Uterus (tissue), 4 donors: ENCODE results near the gene PRLH. TPM values are rescaled to one million over a fixed set of nuclear protein-coding genes. Genes with fewer than 3 reads are reported as not detected.

Experiments
- DNase-seq, 2 donors: peaks; one replicate each; pipeline ENCODE4 v3.0.0-alpha.2; 2019 to 2020
- H3K27ac ChIP-seq, 2 donors: fragments of 200-600 bp; sonication (generic); 1 replicate in 1 of 2; 2 replicates in 1 of 2; pipeline ENCODE4 v1.5.1; 2016 to 2018
- H3K27me3 ChIP-seq, 2 donors: fragments of 200-600 bp; sonication (generic); one replicate each; pipeline ENCODE4 v1.5.1; 2018 to 2019; ENCODE audit warnings: control low read depth in 1 of 2
- H3K36me3 ChIP-seq, 2 donors: fragments of 200-600 bp; sonication (generic); one replicate each; pipeline ENCODE4 v1.5.1; 2019; ENCODE audit warnings: control low read depth in 1 of 2
- H3K4me1 ChIP-seq, 2 donors: fragments of 200-600 bp; sonication (generic); one replicate each; pipeline ENCODE4 v1.5.1; 2018 to 2019; ENCODE audit warnings: control low read depth in 1 of 2
- H3K4me3 ChIP-seq, 2 donors: fragments of 200-600 bp; sonication (generic); 1 replicate in 1 of 2; 2 replicates in 1 of 2; pipeline ENCODE4 v1.5.1; 2018 to 2019; ENCODE audit warnings: mild to moderate bottlenecking in 1 of 2
- H3K9me3 ChIP-seq, 2 donors: fragments of 200-600 bp; sonication (generic); one replicate each; pipeline ENCODE4 v1.5.1; 2019; ENCODE audit warnings: control low read depth in 1 of 2
- POLR2A ChIP-seq, 2 donors: fragments of 450-650 bp; IDR thresholded peaks; one replicate each; pipeline ENCODE4 v1.6.1; 2016; ENCODE audit warnings: antibody characterized with exemption in 2 of 2, mild to moderate bottlenecking in 1 of 2, moderate library complexity in 1 of 2
- intact Hi-C: fragments of 100-400 bp; cut with DNase I; formaldehyde crosslinking; loops from one replicate; pipeline ENCODE4 v1.15.1; 2023; ENCODE audit warnings: low total_unique reads
- total RNA-seq, 4 donors: library from RNA; depleted of rRNA in 3 of 4; stranded (reverse); fragments of >200 nt in 3 of 4; gene quantifications; one replicate each; pipeline versions ENCODE4 v1.1.0 to v1.2.4, GENCODE V29; 2014 to 2023
- TF ChIP-seq, protein P1 (sequence below), 4 experiments: fragments of 200-600 bp in 2 of 4; fragments of 450-650 bp in 2 of 4; sonication (generic) in 2 of 4; IDR thresholded peaks; one replicate each; pipeline ENCODE4 v1.5.1; 2016 to 2019; ENCODE audit warnings: antibody characterized with exemption in 4 of 4, mild to moderate bottlenecking in 2 of 4, moderate library complexity in 1 of 4
- donor health status: DM: yes; HTN: yes; CAD: no.

Gene PRLH
- total RNA-seq, 4 donors from 2014 or later: not detected

DNA sequence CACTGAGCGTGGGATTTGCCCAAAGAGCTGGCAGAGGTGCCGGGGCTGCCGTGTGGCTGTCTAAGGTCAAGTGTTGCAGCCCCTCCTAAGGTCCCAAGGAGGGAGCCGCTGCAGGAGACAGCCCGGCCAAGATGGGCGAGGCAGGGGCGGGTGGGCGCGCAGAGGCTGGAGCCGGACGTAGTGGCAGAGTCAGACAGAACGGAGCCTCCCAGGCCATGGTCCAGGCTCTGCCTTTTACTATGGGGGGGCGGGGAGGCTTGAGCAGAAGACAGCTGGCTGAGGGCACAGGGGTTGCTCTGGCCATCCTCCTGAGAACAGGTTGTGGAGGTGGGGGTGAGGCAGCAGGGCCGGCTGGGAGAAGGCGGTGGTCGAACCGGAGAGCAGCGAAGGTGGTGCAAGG lies 27.5 kb upstream of the PRLH start:
- DNase-seq: no peak
- Histone ChIP-seq H3K27ac (no peak overlapping the region), H3K36me3 (no peaks in the 10 kb centered on the region), H3K4me1 (peaks cover 0 to 3% of the 10 kb centered on the region in 2 donors), H3K4me3 (no peak overlapping the region), H3K9me3 (no peaks in the 10 kb centered on the region), H3K27me3 (no peaks in the 10 kb centered on the region)
- TF ChIP-seq, protein P1, sequence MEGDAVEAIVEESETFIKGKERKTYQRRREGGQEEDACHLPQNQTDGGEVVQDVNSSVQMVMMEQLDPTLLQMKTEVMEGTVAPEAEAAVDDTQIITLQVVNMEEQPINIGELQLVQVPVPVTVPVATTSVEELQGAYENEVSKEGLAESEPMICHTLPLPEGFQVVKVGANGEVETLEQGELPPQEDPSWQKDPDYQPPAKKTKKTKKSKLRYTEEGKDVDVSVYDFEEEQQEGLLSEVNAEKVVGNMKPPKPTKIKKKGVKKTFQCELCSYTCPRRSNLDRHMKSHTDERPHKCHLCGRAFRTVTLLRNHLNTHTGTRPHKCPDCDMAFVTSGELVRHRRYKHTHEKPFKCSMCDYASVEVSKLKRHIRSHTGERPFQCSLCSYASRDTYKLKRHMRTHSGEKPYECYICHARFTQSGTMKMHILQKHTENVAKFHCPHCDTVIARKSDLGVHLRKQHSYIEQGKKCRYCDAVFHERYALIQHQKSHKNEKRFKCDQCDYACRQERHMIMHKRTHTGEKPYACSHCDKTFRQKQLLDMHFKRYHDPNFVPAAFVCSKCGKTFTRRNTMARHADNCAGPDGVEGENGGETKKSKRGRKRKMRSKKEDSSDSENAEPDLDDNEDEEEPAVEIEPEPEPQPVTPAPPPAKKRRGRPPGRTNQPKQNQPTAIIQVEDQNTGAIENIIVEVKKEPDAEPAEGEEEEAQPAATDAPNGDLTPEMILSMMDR (IDR thresholded peaks at IDR 0.05): no peak
- no peak for TF ChIP-seq POLR2A (IDR thresholded peaks at IDR 0.05)
- intact Hi-C loops: no loop called here

DNA sequence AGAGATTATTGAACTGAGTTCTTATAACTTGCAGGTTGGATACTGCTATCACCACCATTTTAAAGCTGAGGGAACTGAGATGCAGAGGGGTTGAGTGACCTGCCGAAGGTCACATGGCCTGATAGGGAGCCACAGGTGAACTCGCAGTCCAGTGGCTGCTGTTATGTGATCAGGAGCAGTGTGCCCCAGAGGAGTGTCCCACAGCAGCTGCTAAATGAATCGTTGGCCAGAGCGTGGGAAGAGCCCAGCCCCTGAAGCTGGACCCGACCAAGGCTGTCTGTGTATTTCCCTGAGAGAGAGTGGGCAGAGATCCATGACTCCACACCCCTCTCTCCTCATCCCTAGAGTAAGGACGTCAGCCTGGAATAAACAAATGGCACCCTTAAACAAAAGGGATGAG lies 26.7 kb upstream of the PRLH start:
- H3K4me3 ChIP-seq: no peak overlapping the region
- H3K36me3 ChIP-seq: no peaks in the 10 kb centered on the region
- peaks cover 0 to 3% of the 10 kb centered on the region in 2 donors for H3K4me1 ChIP-seq
- TF ChIP-seq POLR2A (IDR thresholded peaks at IDR 0.05): no peak
- TF ChIP-seq, protein P1 (IDR thresholded peaks at IDR 0.05): no peak
- no peak for DNase-seq
- H3K9me3 ChIP-seq: no peaks in the 10 kb centered on the region
- intact Hi-C loops: no loop called here
- no peak overlapping the region for H3K27ac ChIP-seq
- no peaks in the 10 kb centered on the region for H3K27me3 ChIP-seq

DNA sequence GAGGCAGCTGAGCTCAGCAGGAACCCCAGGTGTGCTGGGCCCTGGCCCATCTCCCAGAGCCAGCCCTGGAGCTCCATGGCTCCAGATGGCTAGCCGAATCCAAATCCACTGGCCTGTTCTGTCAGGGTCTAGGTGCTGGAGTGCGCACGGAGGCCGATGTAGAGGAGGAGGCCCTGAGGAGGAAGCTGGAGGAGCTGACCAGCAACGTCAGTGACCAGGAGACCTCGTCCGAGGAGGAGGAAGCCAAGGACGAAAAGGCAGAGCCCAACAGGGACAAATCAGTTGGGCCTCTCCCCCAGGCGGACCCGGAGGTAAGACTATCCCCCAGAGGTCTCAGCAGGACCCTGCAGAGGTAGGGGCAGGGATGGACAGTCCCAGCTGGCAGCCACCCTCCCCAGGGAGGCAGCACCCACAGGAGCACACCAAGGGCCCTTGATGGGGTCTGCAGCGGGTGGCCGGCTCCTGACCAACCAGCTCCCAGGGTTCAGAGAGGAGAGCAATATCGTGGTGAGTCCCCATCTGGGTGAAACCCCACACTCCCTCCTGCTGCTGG lies 26.1 kb upstream of the PRLH start:
- DNase-seq: no peak
- no peaks in the 10 kb centered on the region for H3K36me3 ChIP-seq
- H3K4me3 ChIP-seq: no peak overlapping the region
- intact Hi-C loops: no loop called here
- no peak overlapping the region for H3K27ac ChIP-seq
- H3K27me3 ChIP-seq: no peaks in the 10 kb centered on the region
- H3K9me3 ChIP-seq: no peaks in the 10 kb centered on the region
- peaks cover 0 to 3% of the 10 kb centered on the region in 2 donors for H3K4me1 ChIP-seq
- no peak for TF ChIP-seq POLR2A (IDR thresholded peaks at IDR 0.05)
- TF ChIP-seq, protein P1 (IDR thresholded peaks at IDR 0.05): no peak

DNA sequence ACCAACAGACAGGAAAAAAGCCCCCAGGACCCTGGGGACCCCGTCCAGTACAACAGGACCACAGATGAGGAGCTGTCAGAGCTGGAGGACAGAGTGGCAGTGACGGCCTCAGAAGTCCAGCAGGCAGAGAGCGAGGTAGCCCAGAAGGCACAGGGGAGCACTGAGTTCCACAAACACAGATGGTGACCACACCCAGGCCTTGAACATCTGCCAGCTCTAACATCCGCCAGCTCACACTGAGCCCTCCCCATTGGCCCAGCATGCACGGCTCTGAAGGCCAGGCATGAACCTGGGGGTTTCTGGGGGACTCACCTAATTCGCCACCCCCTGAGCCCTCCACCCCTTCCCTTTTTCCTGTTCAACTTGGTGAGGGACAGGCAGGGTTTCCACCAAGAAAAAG lies 25.6 kb upstream of the PRLH start:
- DNase-seq: peak; percentile 59 to 66

DNA sequence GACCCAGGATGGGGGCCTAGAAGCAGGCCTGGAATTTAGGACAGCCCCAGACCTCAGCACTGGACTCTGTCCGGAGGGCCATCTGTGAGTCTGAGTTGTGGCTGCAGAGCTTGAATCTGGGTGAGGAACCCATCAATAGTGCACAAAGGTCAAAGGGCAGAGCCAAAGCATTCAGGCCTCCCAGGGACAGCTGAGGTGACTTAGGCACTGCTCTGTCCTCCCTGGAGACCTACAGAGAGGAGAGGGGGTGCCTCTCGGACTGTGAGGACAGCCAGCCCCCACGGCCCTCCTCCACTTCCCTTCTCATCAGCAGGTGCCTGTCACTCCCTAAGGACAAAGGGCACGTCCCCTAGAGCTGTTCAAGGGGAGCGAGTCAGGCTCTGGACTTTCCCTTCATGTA lies 25.1 kb upstream of the PRLH start:
- no peak overlapping the region for H3K4me3 ChIP-seq
- no peak overlapping the region for H3K27ac ChIP-seq
- no peaks in the 10 kb centered on the region for H3K27me3 ChIP-seq
- intact Hi-C loops: no loop called here
- no peaks in the 10 kb centered on the region for H3K9me3 ChIP-seq
- H3K36me3 ChIP-seq: no peaks in the 10 kb centered on the region
- H3K4me1 ChIP-seq: peaks cover 0 to 3% of the 10 kb centered on the region in 2 donors
- no peak for TF ChIP-seq POLR2A (IDR thresholded peaks at IDR 0.05)
- TF ChIP-seq, protein P1 (IDR thresholded peaks at IDR 0.05): no peak
- no peak for DNase-seq

More for the DNA sequence above, 25.6 kb upstream of the PRLH start:
- no peak overlapping the region for H3K4me3 ChIP-seq
- intact Hi-C loops: no loop called here
- H3K27ac ChIP-seq: no peak overlapping the region
- peaks cover 0 to 3% of the 10 kb centered on the region in 2 donors for H3K4me1 ChIP-seq
- H3K27me3 ChIP-seq: no peaks in the 10 kb centered on the region
- H3K36me3 ChIP-seq: no peaks in the 10 kb centered on the region
- no peaks in the 10 kb centered on the region for H3K9me3 ChIP-seq
- TF ChIP-seq, protein P1 (IDR thresholded peaks at IDR 0.05): no peak
- TF ChIP-seq POLR2A (IDR thresholded peaks at IDR 0.05): no peak
